ENCODE data around the gene GATB.

The GATB gene

DNA sequence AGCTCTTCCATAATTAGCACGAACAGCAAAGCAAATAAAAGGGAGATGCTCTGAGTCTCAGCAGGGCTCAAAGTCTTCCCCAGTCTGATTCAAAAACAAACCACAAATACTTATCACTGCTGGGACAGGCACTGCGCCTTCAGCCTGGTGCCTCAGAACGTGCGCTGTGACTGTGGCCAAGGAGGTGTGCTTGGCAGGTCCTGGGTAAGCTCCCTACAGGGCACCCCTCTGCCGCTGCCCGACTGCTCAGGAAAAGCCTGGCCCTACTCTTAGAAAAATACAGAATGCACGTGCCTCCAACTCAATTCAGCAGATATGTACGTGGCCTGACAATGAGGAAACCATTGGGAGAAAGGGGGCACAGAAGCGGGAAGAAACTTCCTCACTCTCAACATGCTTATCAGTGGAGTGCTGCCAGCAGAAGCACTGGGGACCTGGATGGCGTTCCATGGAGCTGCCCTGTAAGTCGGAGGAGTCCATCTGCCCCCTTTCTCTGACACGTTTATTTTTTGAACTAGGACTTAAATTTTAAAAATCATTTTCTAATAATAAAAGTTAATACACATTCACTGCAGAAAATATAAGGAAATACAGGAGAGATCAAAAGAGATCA, 86.8 kb downstream of the GATB start:
- DNase-seq (ENCODE audit: low read depth, low spot score) = no peak
- ChIA-PET CTCF (interaction anchor here (2.9 kb wide), 1 partner anchor 17 kb away, joined by 7 read pairs; no protein-coding TSS in a partner anchor), POLR2A (no interaction called here)
- no peak for TF ChIP-seq CTCF (IDR thresholded peaks at IDR 0.05; ENCODE audit: insufficient read depth, low read length, missing control alignments)
- no peak overlapping the region for H3K4me3 ChIP-seq (ENCODE audit: low read depth, low read length)

- CTCF ChIA-PET = no interaction called here
- no peak for DNase-seq (ENCODE audit: low read depth, low spot score)
- POLR2A ChIA-PET = no interaction called here
These were observed 87.8 kb downstream of the GATB start for GRCh38 chr4:151672996-151673395.

GRCh38 chr4:151671541-151672059, 89.2 kb downstream of the GATB start:
- POLR2A ChIA-PET = no interaction called here

More at GRCh38 chr4:151672996-151673395, 87.8 kb downstream of the GATB start:
- no peak for TF ChIP-seq CTCF (IDR thresholded peaks at IDR 0.05; ENCODE audit: insufficient read depth, low read length, missing control alignments)
- no peak overlapping the region for H3K4me3 ChIP-seq (ENCODE audit: low read depth, low read length)

DNA sequence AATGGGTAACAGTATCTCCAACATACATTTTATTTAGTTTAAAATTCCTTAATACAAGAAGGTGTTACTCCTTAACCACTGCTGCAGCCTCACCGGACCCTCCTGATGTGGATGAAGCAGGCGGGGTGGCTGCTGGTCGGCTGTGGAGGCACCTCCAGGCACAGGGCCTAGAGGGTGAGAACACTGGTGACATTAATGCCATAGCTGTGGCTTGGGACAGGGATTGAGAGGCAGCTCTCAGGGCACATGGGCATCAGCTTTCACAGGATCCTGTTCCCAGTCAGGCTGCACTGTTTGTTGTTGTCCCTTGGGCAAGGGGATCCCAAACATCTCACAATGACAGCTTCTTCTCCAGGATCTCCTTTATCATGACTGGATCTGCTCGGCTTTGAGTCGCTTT, 90.0 kb downstream of the GATB start:
- no peak overlapping the region for H3K4me3 ChIP-seq (ENCODE audit: low read depth, low read length)
- ChIA-PET CTCF (interaction anchor here (0.9 to 1.3 kb wide), 2 partner anchors 16 to 736 kb away, joined by 3 read pairs; no protein-coding TSS in a partner anchor), POLR2A (no interaction called here)
- no peak for TF ChIP-seq CTCF (IDR thresholded peaks at IDR 0.05; ENCODE audit: insufficient read depth, low read length, missing control alignments)
- no peak for DNase-seq (ENCODE audit: low read depth, low spot score)

More at GRCh38 chr4:151671541-151672059, 89.2 kb downstream of the GATB start:
- TF ChIP-seq CTCF (IDR thresholded peaks at IDR 0.05; ENCODE audit: insufficient read depth, low read length, missing control alignments) = no peak
- CTCF ChIA-PET = interaction anchor here (0.9 to 1.3 kb wide), 2 partner anchors 15 to 736 kb away, joined by 3 read pairs; no protein-coding TSS in a partner anchor
- no peak overlapping the region for H3K4me3 ChIP-seq (ENCODE audit: low read depth, low read length)
- no peak for DNase-seq (ENCODE audit: low read depth, low spot score)

DNA sequence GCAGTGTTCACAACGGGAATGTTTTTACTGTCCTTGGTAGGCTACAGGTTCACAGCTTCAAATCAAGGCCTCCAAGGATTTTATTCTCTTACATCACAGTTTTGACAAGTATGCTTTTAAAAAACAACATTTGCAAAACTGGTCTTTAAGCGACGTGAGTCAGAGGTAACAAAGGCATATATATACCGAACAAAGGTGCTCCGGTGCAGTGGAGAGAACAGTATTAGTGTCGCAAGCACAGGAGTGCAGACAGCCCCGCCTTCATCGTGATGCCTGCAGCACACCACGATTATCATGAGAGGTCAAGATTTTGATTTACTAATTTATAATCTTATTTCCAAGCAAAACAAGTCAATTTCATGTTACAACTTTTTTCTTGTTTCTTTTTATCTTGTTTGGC, 90.8 kb downstream of the GATB start:
- ChIA-PET POLR2A (no interaction called here), CTCF (no interaction called here)
- no peak overlapping the region for H3K4me3 ChIP-seq (ENCODE audit: low read depth, low read length)
- no peak for DNase-seq (ENCODE audit: low read depth, low spot score)
- no peak for TF ChIP-seq CTCF (IDR thresholded peaks at IDR 0.05; ENCODE audit: insufficient read depth, low read length, missing control alignments)

- ChIA-PET CTCF (interaction anchor here (1.4 kb wide), 1 partner anchor 10 kb away, joined by 4 read pairs; no protein-coding TSS in a partner anchor), POLR2A (no interaction called here)
- TF ChIP-seq CTCF (IDR thresholded peaks at IDR 0.05; ENCODE audit: insufficient read depth, low read length, missing control alignments) = no peak
- no peak for DNase-seq (ENCODE audit: low read depth, low spot score)
- no peak overlapping the region for H3K4me3 ChIP-seq (ENCODE audit: low read depth, low read length)
These were observed 92.0 kb downstream of the GATB start for GRCh38 chr4:151668689-151669402.

Data from AG04449 (cell line).